Epidermal melanocyte (primary cell): ENCODE data around the gene WBP4.
"Not testable (repeated sequence)": the region's sequence is repeated elsewhere in the genome, so short reads cannot be mapped to it uniquely, and the experiment has no call there.

Experiments used
- DNase-seq: peaks from one replicate; pipeline ENCODE4 v3.0.0; 2011; ENCODE audit warnings: low spot score; ENCODE audit not compliant: insufficient read length

WBP4 gene

GRCh38 chr13:41077475-41077874 lies 16.2 kb downstream of the WBP4 start:
- DNase-seq: no peak

DNA sequence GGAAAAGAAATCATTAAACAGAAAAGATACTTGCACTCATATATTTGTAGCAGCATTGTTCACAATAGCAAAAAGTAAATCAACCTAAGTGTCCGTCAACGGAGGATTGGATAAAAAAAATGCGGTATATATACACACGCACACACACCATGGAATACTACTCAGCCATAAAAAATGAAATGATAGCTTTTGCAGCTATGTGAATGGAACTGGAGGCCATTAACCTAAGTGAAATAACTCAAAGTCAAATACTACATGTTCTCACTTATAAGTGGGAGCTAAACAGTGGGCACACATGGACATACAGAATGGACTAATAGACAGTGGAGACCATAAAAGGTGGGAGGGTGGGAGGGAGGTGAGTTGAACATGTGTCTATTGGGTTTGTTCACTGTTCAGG lies 18.4 kb downstream of the WBP4 start:
- DNase-seq: no peak

GRCh38 chr13:41085961-41086585 lies 24.8 kb downstream of the WBP4 start:
- no peak for DNase-seq

GRCh38 chr13:41095681-41096080 lies 34.4 kb downstream of the WBP4 start:
- DNase-seq: not testable (repeated sequence)

DNA sequence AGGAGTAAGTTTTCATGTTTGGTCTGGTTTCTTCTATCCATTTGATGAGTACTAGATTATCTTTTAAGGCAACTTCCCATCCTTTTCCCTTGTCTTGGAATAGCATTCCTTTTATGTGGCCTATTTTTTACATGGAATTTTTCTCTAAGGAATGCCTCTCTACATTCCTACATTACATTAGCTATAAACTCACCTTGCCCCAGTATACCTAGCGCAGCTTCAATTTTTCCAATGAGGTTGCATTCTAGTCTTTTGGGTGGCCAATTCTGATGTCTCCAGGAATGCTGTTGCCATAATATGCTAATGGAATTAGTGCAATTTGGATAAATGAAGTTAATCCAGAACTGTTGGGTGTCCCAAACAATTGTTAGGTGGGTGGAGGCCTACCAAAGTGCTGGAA lies 37.5 kb downstream of the WBP4 start:
- DNase-seq: no peak

- DNase-seq: no peak
Measured at GRCh38 chr13:41099986-41100385, 38.7 kb downstream of the WBP4 start.

- DNase-seq: no peak
Measured at GRCh38 chr13:41107104-41107571, 45.8 kb downstream of the WBP4 start.

DNA sequence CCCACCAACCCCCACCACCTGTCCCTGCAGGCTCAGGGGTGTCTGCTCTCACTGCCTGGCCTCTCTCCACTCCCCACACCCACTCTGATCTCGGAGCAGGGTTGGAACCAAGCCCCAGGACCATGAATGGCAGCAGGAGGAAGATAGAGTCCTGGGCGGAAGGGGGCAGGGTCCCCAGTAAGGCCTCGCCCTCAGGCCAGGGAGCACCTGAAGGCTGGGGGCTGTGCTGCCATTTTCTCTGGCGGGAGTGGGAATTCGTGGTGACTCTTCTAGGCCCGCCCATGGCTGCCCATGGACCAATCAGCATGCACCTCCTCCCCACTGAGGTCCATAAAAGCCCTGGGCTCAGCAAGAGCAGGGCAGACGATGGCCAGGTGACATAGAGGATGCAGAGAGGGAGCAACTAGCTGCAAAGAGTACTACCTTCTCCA lies 46.3 kb downstream of the WBP4 start:
- DNase-seq: no peak

DNA sequence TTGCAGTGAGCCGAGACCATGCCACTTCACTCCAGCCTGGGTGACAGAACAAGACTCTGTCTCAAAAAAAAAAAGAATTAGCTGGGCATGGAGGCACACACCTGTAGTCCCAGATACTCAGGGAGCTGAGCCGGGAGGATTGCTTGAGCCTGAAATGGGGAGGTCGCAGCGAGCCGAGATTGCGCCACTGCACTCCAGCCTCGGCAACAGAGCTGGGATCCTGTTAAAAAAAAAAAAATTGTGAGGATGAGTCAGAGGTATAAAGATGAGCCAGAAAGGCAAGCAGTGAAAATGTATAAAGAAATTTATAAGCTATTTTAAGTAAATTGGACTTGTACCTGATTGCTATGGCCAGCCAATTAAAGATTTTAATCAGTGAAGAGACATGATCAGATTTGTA lies 50.1 kb downstream of the WBP4 start:
- no peak for DNase-seq

DNA sequence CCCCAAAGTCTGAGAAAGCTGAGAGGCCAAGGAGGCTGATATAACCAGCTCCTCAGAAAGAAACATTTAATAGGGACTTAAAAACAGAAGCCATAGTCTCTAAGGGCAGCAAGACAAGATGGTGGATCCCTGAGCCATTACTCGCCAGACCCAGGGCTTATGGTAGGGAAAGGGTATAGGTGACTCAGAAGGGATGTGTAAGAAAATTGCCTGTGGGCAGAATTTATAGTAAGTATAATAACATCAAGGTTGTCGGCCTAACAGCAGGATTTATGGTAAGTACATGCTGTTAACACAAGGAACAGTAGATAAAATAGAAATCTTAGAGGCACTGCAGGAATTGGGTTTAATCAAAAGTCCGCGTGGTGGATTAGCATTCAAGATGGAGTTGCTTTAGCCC lies 56.6 kb downstream of the WBP4 start:
- no peak for DNase-seq

GRCh38 chr13:41122838-41123237 lies 61.5 kb downstream of the WBP4 start:
- no peak for DNase-seq

DNA sequence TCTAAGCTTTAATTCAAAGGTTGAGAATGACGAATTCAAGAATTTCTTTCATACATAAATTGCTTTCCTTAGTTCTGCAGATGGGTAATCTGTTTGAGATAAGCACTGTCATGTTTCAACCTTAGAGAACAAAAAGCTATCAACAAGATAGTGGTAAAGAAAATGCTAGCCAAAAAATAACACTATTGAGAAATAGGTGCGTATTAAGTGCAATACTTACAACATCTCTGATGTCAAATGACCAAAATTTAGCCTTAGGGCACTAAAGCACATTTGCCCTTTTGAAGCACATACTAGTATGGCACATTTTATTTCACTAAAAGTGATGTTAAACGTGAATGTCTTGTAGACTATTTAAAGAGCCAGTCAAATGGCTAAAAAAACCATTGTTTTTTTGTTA lies 66.4 kb downstream of the WBP4 start:
- no peak for DNase-seq

GRCh38 chr13:41130356-41130755 lies 69.0 kb downstream of the WBP4 start:
- no peak for DNase-seq

GRCh38 chr13:41131189-41131588 lies 69.9 kb downstream of the WBP4 start:
- not testable (repeated sequence) for DNase-seq

DNA sequence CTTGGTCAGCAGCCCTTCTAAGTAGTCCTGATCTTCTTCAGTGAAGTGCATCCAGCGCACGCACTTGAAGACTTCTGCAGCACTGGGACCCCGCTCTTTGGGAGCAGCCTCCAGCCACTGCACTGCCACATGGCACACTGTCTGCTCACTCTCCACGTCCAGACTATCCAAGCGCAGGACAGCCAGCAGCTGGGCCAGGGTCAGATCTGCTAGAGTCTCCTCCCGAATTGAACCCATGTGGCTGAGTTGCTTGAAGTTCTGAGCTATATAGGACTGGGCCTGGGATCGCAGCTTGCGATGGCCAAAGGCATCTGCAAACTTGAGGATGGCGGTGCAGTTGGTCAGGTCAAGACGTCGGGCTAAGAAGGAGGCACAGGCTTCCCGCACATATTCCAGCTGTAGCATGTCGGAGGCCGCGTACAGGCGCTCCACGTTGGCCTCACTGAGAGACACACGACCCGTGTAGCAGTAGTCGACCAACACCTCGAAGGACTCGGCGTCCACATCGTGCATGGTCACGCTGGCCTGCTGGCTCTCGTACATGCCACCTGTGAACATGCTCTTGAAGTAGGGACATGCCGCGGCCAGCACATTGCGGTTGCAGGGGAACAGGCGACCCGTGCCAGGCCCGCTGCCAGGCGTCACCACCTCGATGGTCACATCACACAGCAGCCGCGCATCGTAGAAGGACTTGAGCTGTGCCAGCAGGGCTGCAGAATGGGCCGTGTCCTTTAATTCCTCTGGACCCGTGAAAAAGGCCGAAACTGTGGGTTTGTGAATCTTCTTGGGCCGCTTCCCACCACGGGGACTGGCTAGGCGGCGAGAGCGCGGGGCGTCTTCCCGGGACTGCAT lies 70.6 kb downstream of the WBP4 start:
- not testable (repeated sequence) for DNase-seq

DNA sequence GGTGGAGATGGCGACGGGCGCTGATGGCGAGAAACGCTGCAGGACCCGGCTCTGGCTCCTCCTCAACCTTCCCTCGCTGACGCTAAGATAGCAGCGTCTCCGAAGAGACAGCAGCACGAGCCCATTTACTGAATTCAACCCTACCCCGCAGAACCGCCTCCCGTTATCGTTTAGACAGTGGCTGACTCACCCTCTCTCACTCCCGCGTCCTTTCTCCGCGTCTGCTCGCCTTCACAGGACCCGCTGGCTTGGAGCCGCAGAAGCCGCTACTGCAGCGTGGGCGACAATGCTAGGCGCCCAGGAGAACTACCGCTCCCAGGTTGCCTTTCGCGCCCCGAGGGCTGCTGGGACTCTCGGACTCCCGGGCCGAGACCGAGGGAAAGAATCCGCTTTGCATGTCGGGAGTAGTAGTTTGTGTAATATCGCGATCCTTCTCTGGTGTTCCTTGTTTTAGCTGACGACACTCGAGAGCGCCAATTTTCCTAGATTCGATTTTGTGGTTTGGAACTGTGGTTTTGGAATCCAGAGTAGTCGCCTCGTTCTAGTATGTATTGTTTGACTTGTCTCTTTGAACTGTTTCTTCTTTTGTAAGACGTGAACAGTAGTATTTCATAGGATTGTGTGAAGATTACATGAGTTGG lies 71.3 kb downstream of the WBP4 start, which contains the start of gene KBTBD6:
TSS of gene KBTBD6 (minus strand) at position 291 of the 641 bp plus-strand sequence. CDS start 291 bp downstream, outside the sequence.
- peak; percentile 77 for DNase-seq
